OCI-LY7 (cell line): ENCODE results near the gene CDK6. TPM values are rescaled to one million over a fixed set of nuclear protein-coding genes. Genes with fewer than 3 reads are reported as not detected.

Source experiments
- BruUV-seq: library from RNA; stranded (reverse); fragments of 400-500 nt; replicated peaks from 2 replicates; lab custom pipeline; 2021; lab: Mats Ljungman, UMichigan
- CTCF ChIA-PET: fragments of 300-600 bp; sonication (Branson Sonifier 250); formaldehyde crosslinking; loops from one replicate; lab custom pipeline; 2022; ENCODE audit warnings: antibody characterized with exemption; ENCODE audit not compliant: unreplicated experiment; lab: Charles Lee
- POLR2A ChIA-PET: fragments of 300-600 bp; sonication (Branson Sonifier 250); formaldehyde crosslinking; loops from one replicate; lab custom pipeline; 2022; ENCODE audit warnings: antibody characterized with exemption; lab: Charles Lee
- DNase-seq: peaks from one replicate; pipeline ENCODE4 v3.0.0-alpha.2; 2015; ENCODE audit warnings: low spot score
- H2AFZ ChIP-seq: fragments of 200-600 bp; sonication (generic), shearing (Covaris generic); 2 replicates; pipeline ENCODE4 v1.6.1; 2014; ENCODE audit warnings: mild to moderate bottlenecking, antibody characterized with exemption, low read length, moderate library complexity
- H3K27ac ChIP-seq: fragments of 200-600 bp; sonication (generic); 2 replicates; pipeline ENCODE4 v1.5.1; 2014; ENCODE audit warnings: mixed run types, low read depth, mild to moderate bottlenecking, moderate library complexity, low read length, inconsistent platforms; ENCODE audit not compliant: poor library complexity, severe bottlenecking
- H3K36me3 ChIP-seq: fragments of 200-600 bp; sonication (generic); 2 replicates; pipeline ENCODE4 v1.6.1; 2014; ENCODE audit warnings: mild to moderate bottlenecking, antibody characterized with exemption, low read length, moderate library complexity, mixed read lengths; ENCODE audit not compliant: insufficient read depth
- H3K4me1 ChIP-seq: fragments of 200-600 bp; sonication (generic); 2 replicates; pipeline ENCODE4 v1.5.1; 2014; ENCODE audit warnings: mild to moderate bottlenecking, low read length; ENCODE audit not compliant: insufficient read depth, poor library complexity, severe bottlenecking
- H3K4me2 ChIP-seq: fragments of 200-600 bp; sonication (generic); 2 replicates; pipeline ENCODE4 v1.6.1; 2014; ENCODE audit warnings: mild to moderate bottlenecking, low read length
- H3K4me3 ChIP-seq: fragments of 200-600 bp; sonication (generic); 2 replicates; pipeline ENCODE4 v1.5.1; 2014; ENCODE audit warnings: mild to moderate bottlenecking, low read depth, low read length; ENCODE audit not compliant: poor library complexity, severe bottlenecking
- H3K79me2 ChIP-seq: fragments of 200-600 bp; sonication (generic); 2 replicates; pipeline ENCODE4 v1.6.1; 2016; ENCODE audit warnings: low read depth, mild to moderate bottlenecking, low read length, moderate library complexity, mixed read lengths; ENCODE audit not compliant: insufficient read depth
- H3K9me2 ChIP-seq: fragments of 200-600 bp; sonication (generic); 2 replicates; pipeline ENCODE4 v1.6.1; 2016; ENCODE audit warnings: mild to moderate bottlenecking, low read length, mixed read lengths; ENCODE audit not compliant: insufficient read depth
- H3K9me3 ChIP-seq: fragments of 200-600 bp; sonication (generic); 2 replicates; pipeline ENCODE4 v1.6.1; 2014; ENCODE audit warnings: mild to moderate bottlenecking, mixed run types, low read length, mixed read lengths
- H4K20me1 ChIP-seq: fragments of 200-600 bp; sonication (generic); 2 replicates; pipeline ENCODE4 v1.6.1; 2014; ENCODE audit warnings: mild to moderate bottlenecking, antibody characterized with exemption, low read length, moderate library complexity, mixed read lengths; ENCODE audit not compliant: insufficient read depth
- EZH2phosphoT487 ChIP-seq: fragments of 200-600 bp; sonication (generic); IDR thresholded peaks from 2 replicates; pipeline ENCODE4 v1.6.1; 2018; ENCODE audit warnings: low read depth, borderline replicate concordance, mild to moderate bottlenecking, mixed run types, antibody characterized with exemption, low read length, moderate library complexity, mixed read lengths
- intact Hi-C: fragments of 100-400 bp; cut with micrococcal nuclease; formaldehyde crosslinking; loops from one replicate; pipeline ENCODE4 v1.10.0; 2022; ENCODE audit not compliant: unreplicated experiment
- total RNA-seq, 2 experiments: library from RNA; depleted of rRNA in 1 of 2; stranded (reverse); fragments of >200 nt in 1 of 2; shearing (Covaris generic) in 1 of 2; gene quantifications; 2 replicates each; pipeline ENCODE4 v1.2.3, GENCODE V29; 2014 to 2022
- TF ChIP-seq, protein P1 (sequence below): fragments of 200-600 bp; sonication (generic); conservative IDR thresholded peaks from 2 replicates; pipeline ENCODE4 v1.5.1; 2014; ENCODE audit warnings: mild to moderate bottlenecking, antibody characterized with exemption, low read length, moderate library complexity, mixed read lengths

The CDK6 gene
- total RNA-seq, 2 experiments from 2014 or later: 35.5 to 44.1 TPM

DNA sequence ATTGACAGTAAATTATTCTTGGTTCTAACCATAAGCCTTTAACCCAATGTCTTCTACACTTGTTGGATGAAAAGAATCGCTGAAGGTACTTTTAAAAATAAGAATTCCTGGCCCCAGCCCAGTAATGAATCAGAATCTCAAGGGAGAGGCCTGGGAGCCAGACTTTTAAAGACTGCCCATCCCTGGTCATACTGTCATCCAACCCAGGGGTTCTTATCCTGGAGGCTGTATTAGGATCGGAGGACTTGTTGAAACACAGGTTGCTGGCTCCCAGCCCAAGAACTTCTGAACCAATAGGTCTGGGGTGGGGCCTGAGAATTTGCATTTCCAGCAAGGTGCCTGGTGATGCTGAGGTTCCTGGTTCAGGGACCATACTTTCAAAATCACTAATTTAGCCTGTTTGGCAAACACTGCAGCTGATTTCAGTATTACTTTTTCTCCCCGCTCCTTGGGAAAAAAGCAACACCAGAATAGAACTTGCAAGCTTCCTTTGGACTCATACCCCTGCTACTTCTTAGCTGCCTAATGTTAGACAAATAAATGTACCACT, 166.7 kb downstream of the CDK6 start:
- H3K79me2 ChIP-seq: no peaks in the 10 kb centered on the region
- ChIA-PET POLR2A (interaction anchor here (0.6 to 1.0 kb wide), 3 partner anchors 11 to 97 kb away, joined by 3 to 4 read pairs (median 3); no protein-coding TSS in a partner anchor), CTCF (no interaction called here)
- H3K27ac ChIP-seq: no peak overlapping the region
- H4K20me1 ChIP-seq: no peaks in the 10 kb centered on the region
- BruUV-seq: no TSS peak
- TF ChIP-seq, protein P1, sequence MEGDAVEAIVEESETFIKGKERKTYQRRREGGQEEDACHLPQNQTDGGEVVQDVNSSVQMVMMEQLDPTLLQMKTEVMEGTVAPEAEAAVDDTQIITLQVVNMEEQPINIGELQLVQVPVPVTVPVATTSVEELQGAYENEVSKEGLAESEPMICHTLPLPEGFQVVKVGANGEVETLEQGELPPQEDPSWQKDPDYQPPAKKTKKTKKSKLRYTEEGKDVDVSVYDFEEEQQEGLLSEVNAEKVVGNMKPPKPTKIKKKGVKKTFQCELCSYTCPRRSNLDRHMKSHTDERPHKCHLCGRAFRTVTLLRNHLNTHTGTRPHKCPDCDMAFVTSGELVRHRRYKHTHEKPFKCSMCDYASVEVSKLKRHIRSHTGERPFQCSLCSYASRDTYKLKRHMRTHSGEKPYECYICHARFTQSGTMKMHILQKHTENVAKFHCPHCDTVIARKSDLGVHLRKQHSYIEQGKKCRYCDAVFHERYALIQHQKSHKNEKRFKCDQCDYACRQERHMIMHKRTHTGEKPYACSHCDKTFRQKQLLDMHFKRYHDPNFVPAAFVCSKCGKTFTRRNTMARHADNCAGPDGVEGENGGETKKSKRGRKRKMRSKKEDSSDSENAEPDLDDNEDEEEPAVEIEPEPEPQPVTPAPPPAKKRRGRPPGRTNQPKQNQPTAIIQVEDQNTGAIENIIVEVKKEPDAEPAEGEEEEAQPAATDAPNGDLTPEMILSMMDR: no peak
- no peak for TF ChIP-seq EZH2phosphoT487
- no peak overlapping the region for H2AFZ ChIP-seq
- no peaks in the 10 kb centered on the region for H3K9me2 ChIP-seq
- H3K4me3 ChIP-seq: no peak overlapping the region
- peaks cover 13% of the 10 kb centered on the region for H3K4me1 ChIP-seq
- H3K4me2 ChIP-seq: no peak overlapping the region
- DNase-seq: no peak
- intact Hi-C loops: no loop called here
- H3K9me3 ChIP-seq: no peaks in the 10 kb centered on the region
- peaks cover 32% of the 10 kb centered on the region for H3K36me3 ChIP-seq

DNA sequence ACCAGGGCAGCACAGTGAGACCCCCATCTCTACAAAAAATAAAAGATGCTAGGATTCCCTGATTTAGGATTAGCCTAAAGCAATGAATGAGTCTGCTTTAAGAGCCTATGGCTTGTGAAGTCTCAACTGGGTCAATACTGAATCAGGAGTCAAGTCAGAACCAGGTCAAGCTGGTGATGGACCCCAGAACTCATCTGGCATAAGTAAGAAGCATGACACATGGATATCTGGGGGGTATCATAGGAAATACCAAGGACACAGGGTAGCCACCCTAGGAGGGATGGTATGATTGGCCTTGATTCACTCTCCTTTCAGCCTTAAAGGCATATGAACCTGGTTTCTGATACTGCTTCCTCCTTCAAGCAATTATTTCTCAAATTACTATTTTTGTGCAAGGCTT, 167.8 kb downstream of the CDK6 start:
- no peak overlapping the region for H2AFZ ChIP-seq
- ChIA-PET CTCF (no interaction called here), POLR2A (interaction anchor here (0.8 kb wide), 1 partner anchor 51 kb away, joined by 4 read pairs; no protein-coding TSS in a partner anchor)
- no peak overlapping the region for H3K4me3 ChIP-seq
- H3K9me2 ChIP-seq: no peaks in the 10 kb centered on the region
- H3K36me3 ChIP-seq: peaks cover 32% of the 10 kb centered on the region
- no peak for TF ChIP-seq EZH2phosphoT487
- TF ChIP-seq, protein P1: no peak
- H3K27ac ChIP-seq: no peak overlapping the region
- no TSS peak for BruUV-seq
- H3K4me2 ChIP-seq: no peak overlapping the region
- H3K9me3 ChIP-seq: no peaks in the 10 kb centered on the region
- DNase-seq: no peak
- H3K4me1 ChIP-seq: peaks cover 2% of the 10 kb centered on the region
- intact Hi-C loops: no loop called here
- H3K79me2 ChIP-seq: no peaks in the 10 kb centered on the region
- no peaks in the 10 kb centered on the region for H4K20me1 ChIP-seq

DNA sequence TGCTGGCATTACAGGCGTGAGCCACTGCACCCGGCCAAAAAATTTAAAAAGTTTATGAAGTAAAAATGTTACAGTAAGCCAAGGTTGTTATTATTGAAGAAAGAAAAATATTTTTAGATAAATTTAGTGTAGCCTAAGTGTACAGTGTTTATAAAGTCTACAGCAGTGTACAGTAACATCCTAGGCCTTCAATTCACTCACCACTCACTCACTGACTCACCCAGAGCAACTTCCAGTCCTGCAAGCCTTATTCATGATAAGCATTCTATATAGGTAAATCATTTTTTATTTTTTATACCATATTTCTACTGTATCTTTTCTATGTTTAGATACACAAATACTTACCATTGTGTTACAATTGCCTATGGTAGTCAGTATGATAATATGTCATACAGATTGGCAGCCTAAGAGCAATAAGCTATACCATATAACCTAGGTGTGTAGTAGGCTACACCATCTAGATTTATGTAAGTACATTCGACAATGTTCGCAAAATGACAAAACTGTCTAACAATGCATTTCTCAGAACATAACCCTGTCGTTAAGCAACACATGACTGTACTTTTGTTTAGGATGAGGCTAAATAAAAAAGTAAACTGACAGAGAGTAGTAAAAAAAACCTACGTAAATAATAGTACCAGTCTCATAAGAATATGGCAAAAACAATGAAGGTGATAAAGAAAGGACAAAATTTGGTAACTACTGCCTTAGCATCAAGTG, 168.4 kb downstream of the CDK6 start:
- no peaks in the 10 kb centered on the region for H4K20me1 ChIP-seq
- no peaks in the 10 kb centered on the region for H3K79me2 ChIP-seq
- no peaks in the 10 kb centered on the region for H3K9me3 ChIP-seq
- ChIA-PET POLR2A (interaction anchor here (0.7 to 0.8 kb wide), 2 partner anchors 52 to 57 kb away, joined by 3 to 4 read pairs; no protein-coding TSS in a partner anchor), CTCF (no interaction called here)
- no peaks in the 10 kb centered on the region for H3K9me2 ChIP-seq
- no peaks in the 10 kb centered on the region for H3K4me1 ChIP-seq
- no peak overlapping the region for H2AFZ ChIP-seq
- DNase-seq: no peak
- intact Hi-C loops: no loop called here
- no peak overlapping the region for H3K4me2 ChIP-seq
- H3K36me3 ChIP-seq: peaks cover 32% of the 10 kb centered on the region
- BruUV-seq: no TSS peak
- no peak overlapping the region for H3K27ac ChIP-seq
- H3K4me3 ChIP-seq: no peak overlapping the region
- no peak for TF ChIP-seq EZH2phosphoT487
- TF ChIP-seq, protein P1: no peak
